Activated CD4-positive, CD25-positive, alpha-beta regulatory T cell (primary cell): ENCODE measurements around the gene ALKAL2.

Experiments used
- DNase-seq, 4 experiments: peaks; one replicate each; lab custom pipeline; 2025; lab: John Stamatoyannopoulos, UW

The ALKAL2 gene

GRCh38 chr2:271917-272316 is 16.0 kb downstream of the ALKAL2 start:
- no peak for DNase-seq

- DNase-seq, result no peak
Measured at GRCh38 chr2:270861-271260, 17.0 kb downstream of the ALKAL2 start.

GRCh38 chr2:269356-270030 is 18.4 kb downstream of the ALKAL2 start:
- DNase-seq, result no peak

GRCh38 chr2:268323-268722 is 19.6 kb downstream of the ALKAL2 start:
- no peak for DNase-seq

- peak; percentile 86 to 94 (median 90) for DNase-seq
Measured at GRCh38 chr2:264493-265468, 23.1 kb downstream of the ALKAL2 start, which contains the start of gene ACP1. TSS of gene ACP1 (plus strand) at chr2:264947. CDS start at chr2:264965, 18 bp downstream.

GRCh38 chr2:263774-264492 is 24.0 kb downstream of the ALKAL2 start, which contains the start of gene SH3YL1:
TSS of gene SH3YL1 (minus strand) at chr2:264032. CDS start at chr2:263984, 48 bp downstream.
- peak; percentile 10 to 39 (median 25) for DNase-seq

GRCh38 chr2:263022-263738 is 24.7 kb downstream of the ALKAL2 start:
- DNase-seq, result no peak

- no peak for DNase-seq
Measured at GRCh38 chr2:262117-262516, 25.8 kb downstream of the ALKAL2 start.

- DNase-seq, result no peak
Measured at GRCh38 chr2:260507-261161, 27.3 kb downstream of the ALKAL2 start.

GRCh38 chr2:259789-260331 is 28.0 kb downstream of the ALKAL2 start:
- DNase-seq, result no peak

GRCh38 chr2:258933-259332 is 29.0 kb downstream of the ALKAL2 start:
- DNase-seq, result no peak

- DNase-seq, result no peak
Measured at GRCh38 chr2:257842-258241, 30.0 kb downstream of the ALKAL2 start.

GRCh38 chr2:257429-257828 is 30.5 kb downstream of the ALKAL2 start:
- no peak for DNase-seq

GRCh38 chr2:256094-256493 is 31.8 kb downstream of the ALKAL2 start:
- DNase-seq, result no peak

GRCh38 chr2:255195-255594 is 32.7 kb downstream of the ALKAL2 start:
- DNase-seq, result no peak

GRCh38 chr2:254241-254640 is 33.6 kb downstream of the ALKAL2 start:
- no peak for DNase-seq

GRCh38 chr2:253202-253638 is 34.7 kb downstream of the ALKAL2 start:
- no peak for DNase-seq

- DNase-seq, result no peak
Measured at GRCh38 chr2:252001-252602, 35.8 kb downstream of the ALKAL2 start.

GRCh38 chr2:249538-250042 is 38.3 kb downstream of the ALKAL2 start:
- no peak for DNase-seq

- DNase-seq, result no peak
Measured at GRCh38 chr2:248724-249123, 39.2 kb downstream of the ALKAL2 start.
